IMR-90 (cell line): ENCODE measurements around the gene KIRREL1. TPM values are rescaled to one million over a fixed set of nuclear protein-coding genes. Genes with fewer than 3 reads are reported as not detected.

Experiments used
- ATAC-seq: fragments of 200-7000 bp; cut with Tn5 transposase; 2 replicates; pipeline ENCODE4 v1.9.1; 2020; ENCODE audit warnings: low read depth, mild to moderate bottlenecking, moderate library complexity
- BruUV-seq: library from RNA; stranded (reverse); fragments of 400-500 nt; replicated peaks from 2 replicates; lab custom pipeline; 2021; lab: Mats Ljungman, UMichigan
- CTCF ChIA-PET: fragments of 300-600 bp; formaldehyde crosslinking; extraction: SDS; loops from one replicate; lab custom pipeline; 2021; ENCODE audit warnings: antibody characterized with exemption; lab: Yijun Ruan, JAX
- POLR2A ChIA-PET: fragments of 300-600 bp; sonication (Branson Sonifier 250); formaldehyde crosslinking; loops from one replicate; lab custom pipeline; 2022; ENCODE audit warnings: antibody characterized with exemption; ENCODE audit not compliant: unreplicated experiment; lab: Charles Lee
- DNase-seq: peaks from one replicate; pipeline ENCODE4 v3.0.0; 2013
- H2AFZ ChIP-seq: replicated peaks from 2 replicates; pipeline ENCODE3; 2013; ENCODE audit warnings: low read length, mild to moderate bottlenecking; ENCODE audit not compliant: poor library complexity
- H2AK5ac ChIP-seq: 2 replicates; pipeline ENCODE4 v1.6.1; 2013; ENCODE audit warnings: low read depth, low read length, inconsistent platforms
- H2AK9ac ChIP-seq: replicated peaks from 2 replicates; pipeline ENCODE3; 2013; ENCODE audit warnings: mild to moderate bottlenecking, low read depth, low read length, moderate library complexity; ENCODE audit not compliant: poor library complexity
- H2BK120ac ChIP-seq: 2 replicates; pipeline ENCODE4 v1.6.1; 2013; ENCODE audit warnings: low read depth, low read length, inconsistent platforms
- H2BK15ac ChIP-seq: 3 replicates; pipeline ENCODE4 v1.6.1; 2013; ENCODE audit warnings: low read depth, low read length, inconsistent platforms
- H2BK20ac ChIP-seq: 2 replicates; pipeline ENCODE4 v1.6.1; 2013; ENCODE audit warnings: low read depth, mild to moderate bottlenecking, inconsistent platforms, low read length, moderate library complexity
- H2BK5ac ChIP-seq: 2 replicates; pipeline ENCODE4 v1.6.1; 2013; ENCODE audit warnings: mild to moderate bottlenecking, low read depth, low read length, inconsistent platforms; ENCODE audit not compliant: poor library complexity, severe bottlenecking
- H3K14ac ChIP-seq: replicated peaks from 2 replicates; pipeline ENCODE4 v1.6.1; 2013; ENCODE audit warnings: low read depth, low read length, inconsistent platforms
- H3K18ac ChIP-seq: 2 replicates; pipeline ENCODE4 v1.6.1; 2013; ENCODE audit warnings: low read depth, low read length, control low read depth
- H3K23ac ChIP-seq: 2 replicates; pipeline ENCODE4 v1.6.1; 2013; ENCODE audit warnings: low read depth, low read length, inconsistent platforms
- H3K27ac ChIP-seq: 2 replicates; pipeline ENCODE4 v1.5.1; 2013; ENCODE audit warnings: mild to moderate bottlenecking, control low read depth, low read length; ENCODE audit not compliant: insufficient read depth
- H3K27me3 ChIP-seq: 2 replicates; pipeline ENCODE4 v1.6.1; 2013; ENCODE audit warnings: low read length; ENCODE audit not compliant: control insufficient read depth, insufficient read depth
- H3K36me3 ChIP-seq: 2 replicates; pipeline ENCODE4 v1.6.1; 2013; ENCODE audit warnings: low read length, mixed read lengths; ENCODE audit not compliant: control insufficient read depth, insufficient read depth
- H3K4ac ChIP-seq: 2 replicates; pipeline ENCODE4 v1.6.1; 2013; ENCODE audit warnings: low read depth, low read length, inconsistent platforms
- H3K4me1 ChIP-seq: 2 replicates; pipeline ENCODE4 v1.6.1; 2013; ENCODE audit warnings: low read length, mixed read lengths; ENCODE audit not compliant: control insufficient read depth, insufficient read depth
- H3K4me2 ChIP-seq: 2 replicates; pipeline ENCODE4 v1.6.1; 2013; ENCODE audit warnings: low read depth, mild to moderate bottlenecking, control low read depth, low read length, moderate library complexity
- H3K4me3 ChIP-seq: 2 replicates; pipeline ENCODE4 v1.5.1; 2013; ENCODE audit warnings: low read depth, mild to moderate bottlenecking, control low read depth, low read length, moderate library complexity; ENCODE audit not compliant: insufficient read depth
- H3K56ac ChIP-seq: 2 replicates; pipeline ENCODE4 v1.6.1; 2013; ENCODE audit warnings: low read length, inconsistent platforms; ENCODE audit not compliant: insufficient read depth; ENCODE audit errors: extremely low read depth
- H3K79me1 ChIP-seq, 2 experiments: 2 replicates each; pipeline ENCODE4 v1.6.1; 2013; ENCODE audit warnings: low read length in 2 of 2, inconsistent platforms in 1 of 2, low read depth in 1 of 2
- H3K9ac ChIP-seq: 2 replicates; pipeline ENCODE4 v1.6.1; 2013; ENCODE audit warnings: low read depth, low read length, control low read depth
- H3K9me1 ChIP-seq: 2 replicates; pipeline ENCODE4 v1.6.1; 2013; ENCODE audit warnings: low read length, inconsistent platforms; ENCODE audit not compliant: insufficient read depth
- H3K9me3 ChIP-seq: 2 replicates; pipeline ENCODE4 v1.6.1; 2013; ENCODE audit warnings: low read length; ENCODE audit not compliant: control insufficient read depth, insufficient read depth
- H4K20me1 ChIP-seq: 2 replicates; pipeline ENCODE4 v1.6.1; 2013; ENCODE audit warnings: low read length, inconsistent platforms; ENCODE audit not compliant: insufficient read depth
- H4K5ac ChIP-seq: 2 replicates; pipeline ENCODE4 v1.6.1; 2013; ENCODE audit warnings: mild to moderate bottlenecking, low read depth, low read length, control low read depth
- H4K8ac ChIP-seq, 2 experiments: 2 replicates each; pipeline ENCODE4 v1.6.1; 2013; ENCODE audit warnings: low read depth in 2 of 2, low read length in 2 of 2, control low read depth in 1 of 2, inconsistent platforms in 1 of 2
- H4K91ac ChIP-seq: 2 replicates; pipeline ENCODE4 v1.6.1; 2013; ENCODE audit warnings: low read depth, low read length, inconsistent platforms; ENCODE audit not compliant: insufficient read depth
- BHLHE40 ChIP-seq: fragments of 150-350 bp; IDR thresholded peaks from 2 replicates; pipeline ENCODE4 v1.6.1; 2016; ENCODE audit warnings: mild to moderate bottlenecking, low read depth, low read length
- CEBPB ChIP-seq: IDR thresholded peaks from 2 replicates; pipeline ENCODE4 v1.6.1; 2012; ENCODE audit warnings: low read depth, low read length, improper control_type of control experiment
- CHD1 ChIP-seq: IDR thresholded peaks from 2 replicates; pipeline ENCODE4 v1.6.1; 2012; ENCODE audit warnings: low read depth, low read length, improper control_type of control experiment
- ELK1 ChIP-seq: fragments of 150-350 bp; IDR thresholded peaks from 2 replicates; pipeline ENCODE4 v1.6.1; 2016; ENCODE audit warnings: low read depth, mild to moderate bottlenecking, low read length, moderate library complexity, borderline replicate concordance
- FOS ChIP-seq: fragments of 150-350 bp; IDR thresholded peaks from 2 replicates; pipeline ENCODE4 v1.6.1; 2016; ENCODE audit warnings: low read depth, low read length
- MAFK ChIP-seq: IDR thresholded peaks from 2 replicates; pipeline ENCODE4 v1.6.1; 2012; ENCODE audit warnings: low read depth, low read length, improper control_type of control experiment
- MAZ ChIP-seq: IDR thresholded peaks from 2 replicates; pipeline ENCODE4 v1.6.1; 2012; ENCODE audit warnings: low read depth, mild to moderate bottlenecking, low read length, improper control_type of control experiment, moderate library complexity, borderline replicate concordance
- MXI1 ChIP-seq: IDR thresholded peaks from 2 replicates; pipeline ENCODE4 v1.6.1; 2012; ENCODE audit warnings: low read depth, mild to moderate bottlenecking, low read length, moderate library complexity, borderline replicate concordance
- NFE2L2 ChIP-seq: fragments of 150-350 bp; IDR thresholded peaks from 2 replicates; pipeline ENCODE4 v1.6.1; 2016; ENCODE audit warnings: low read depth, mild to moderate bottlenecking, low read length
- POLR2A ChIP-seq: IDR thresholded peaks from 2 replicates; pipeline ENCODE4 v1.6.1; 2012; ENCODE audit warnings: mild to moderate bottlenecking, low read depth, low read length
- RAD21 ChIP-seq: IDR thresholded peaks from 2 replicates; pipeline ENCODE4 v1.6.1; 2012; ENCODE audit warnings: low read length, improper control_type of control experiment
- RCOR1 ChIP-seq: IDR thresholded peaks from 2 replicates; pipeline ENCODE4 v1.6.1; 2012; ENCODE audit warnings: mild to moderate bottlenecking, low read length, improper control_type of control experiment; ENCODE audit not compliant: insufficient replicate concordance
- RFX5 ChIP-seq: IDR thresholded peaks from 2 replicates; pipeline ENCODE4 v1.8.0; 2012; ENCODE audit warnings: low read depth, mild to moderate bottlenecking, low read length, moderate library complexity
- SMC3 ChIP-seq: fragments of 150-350 bp; IDR thresholded peaks from 2 replicates; pipeline ENCODE4 v1.6.1; 2016; ENCODE audit warnings: low read depth, mild to moderate bottlenecking, antibody characterized with exemption, low read length, moderate library complexity
- WGBS, 2 experiments: methylation state at CpG; one replicate each; pipeline versions ENCODE4 v1.1.5 to v1.1.7; 2013; ENCODE audit warnings: missing lambda C conversion rate in 2 of 2; ENCODE audit not compliant: insufficient read length in 1 of 2; ENCODE audit errors: extremely low coverage in 2 of 2; 5-methylcytosine and 5-hydroxymethylcytosine counted together
- dilution Hi-C: fragments of 300-500 bp; cut with HindIII; formaldehyde crosslinking; loops from one replicate; pipeline ENCODE4 v1.14.3; 2018; ENCODE audit warnings: low sequenced_read_pairs; ENCODE audit not compliant: unreplicated experiment
- in situ Hi-C: fragments of 300-500 bp; cut with MboI; formaldehyde crosslinking; loops from 3 replicates; pipeline ENCODE4 v1.14.3; 2019; ENCODE audit warnings: low sequenced_read_pairs, inconsistent platforms, mixed read lengths
- intact Hi-C: fragments of 100-400 bp; cut with micrococcal nuclease; formaldehyde crosslinking; loops from 2 replicates; pipeline ENCODE4 v1.10.0; 2022
- polyA plus RNA-seq, 3 experiments: library from polyadenylated mRNA; depleted of rRNA; stranded (reverse); fragments of >200 nt; gene quantifications; 2 replicates each; pipeline ENCODE4 v1.2.3, GENCODE V29; 2012; ENCODE audit warnings: low replicate concordance in 1 of 3
- total RNA-seq: library from RNA; depleted of rRNA; stranded (reverse); fragments of >200 nt; gene quantifications from 2 replicates; pipeline ENCODE4 v1.2.3, GENCODE V29; 2012

KIRREL1 gene
- total and polyA plus RNA-seq, 2 of the 4 experiments (the other 2 are of a cell fraction), result 58.1 to 64.7 TPM

DNA sequence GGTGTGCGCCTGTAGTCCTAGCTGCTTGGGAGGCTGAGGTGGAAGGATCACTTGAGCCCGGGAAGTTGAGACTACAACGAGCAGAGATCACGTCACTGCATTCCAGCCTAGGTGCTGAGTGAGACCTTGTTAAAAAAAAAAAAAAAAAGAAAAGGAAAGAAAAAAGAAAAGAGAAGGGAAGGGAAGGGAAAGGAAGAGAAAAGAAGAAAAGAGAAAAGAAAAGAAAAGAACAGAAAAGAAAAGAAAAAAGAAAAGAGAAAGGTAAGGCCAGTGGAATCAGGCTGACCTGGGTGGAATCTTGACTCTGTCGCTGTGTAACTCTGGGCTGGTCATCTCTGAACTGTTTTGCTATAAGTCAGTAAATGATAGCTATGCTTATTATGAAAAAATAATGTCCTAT, 33.7 kb upstream of the KIRREL1 start:
- in situ Hi-C loops, result loop anchor here (5.0 to 10.0 kb wide), 3 partner anchors 163 to 1125 kb away; partner anchors contain the start of gene IFI16
- WGBS, 2 experiments, result 90% methylated on average over 3 of the region's 5 CpGs; no CpG with 5 or more reads in 1 of the 2 experiments

More for the DNA sequence above, 33.7 kb upstream of the KIRREL1 start:
- Histone ChIP-seq H3K9me3 (no peaks in the 10 kb centered on the region), H2AK9ac (no peak overlapping the region), H2AFZ (no peak overlapping the region), H3K4me2 (no peak overlapping the region), H3K79me1 (no peaks in the 10 kb centered on the region), H2BK5ac (no peak overlapping the region), H3K56ac (no peak overlapping the region), H3K9ac (no peak overlapping the region), H3K4ac (no peak overlapping the region), H3K4me1 (peaks cover 2% of the 10 kb centered on the region), H3K14ac (no peak overlapping the region), H4K91ac (no peak overlapping the region), H4K5ac (no peak overlapping the region), H2BK15ac (no peak overlapping the region), H3K36me3 (no peaks in the 10 kb centered on the region), H2BK20ac (no peak overlapping the region), H4K8ac (no peak overlapping the region), H3K18ac (no peak overlapping the region), H3K23ac (no peak overlapping the region), H2AK5ac (no peak overlapping the region), H3K27ac (no peak overlapping the region), H3K9me1 (no peaks in the 10 kb centered on the region), H3K4me3 (no peak overlapping the region), H3K27me3 (peaks cover 32% of the 10 kb centered on the region), H4K20me1 (no peaks in the 10 kb centered on the region), H2BK120ac (no peak overlapping the region)
- ChIA-PET CTCF (interaction anchor here (1.0 kb wide), 2 partner anchors 32 to 154 kb away, joined by 3 read pairs; no protein-coding TSS in a partner anchor), POLR2A (no interaction called here)
- DNase-seq, result no peak
- no peak for ATAC-seq
- dilution Hi-C loops, result loop anchor here (25.0 kb wide), 1 partner anchor 178 kb away; a partner anchor contains a TSS
- intact Hi-C loops, result loop anchor here (5.0 to 10.0 kb wide), 2 partner anchors 565 to 1113 kb away; no protein-coding TSS in a partner anchor
- TF ChIP-seq SMC3 (no peak), RFX5 (no peak), BHLHE40 (no peak), CHD1 (no peak), MAZ (no peak), MXI1 (no peak), POLR2A (no peak), FOS (no peak), ELK1 (no peak), MAFK (no peak), RAD21 (no peak), NFE2L2 (no peak), RCOR1 (no peak), CEBPB (no peak)
- no TSS peak for BruUV-seq
